Activated naive CD4-positive, alpha-beta T cell treated with Interleukin-2 at 50 U/mL for 16 hours (primary cell): Measurements from ENCODE around the gene CD180.
A peak's percentile ranks its signal among the peaks of the same experiment; 100 is the strongest.

Experiments
- DNase-seq: peaks from one replicate; pipeline ENCODE4 v3.0.0-alpha.2; 2020

Gene CD180

GRCh38 chr5:67209141-67209771 lies 12.7 kb upstream of the CD180 start:
- DNase-seq, result peak; percentile 48

GRCh38 chr5:67208403-67208802 lies 11.8 kb upstream of the CD180 start:
- no peak for DNase-seq

GRCh38 chr5:67206929-67207328 lies 10.3 kb upstream of the CD180 start:
- DNase-seq, result peak; percentile 89

- no peak for DNase-seq
Measured at GRCh38 chr5:67206461-67206860, 9.9 kb upstream of the CD180 start.

- DNase-seq, result no peak
Measured at GRCh38 chr5:67205981-67206380, 9.4 kb upstream of the CD180 start.

- no peak for DNase-seq
Measured at GRCh38 chr5:67204821-67205220, 8.2 kb upstream of the CD180 start.

- DNase-seq, result no peak
Measured at GRCh38 chr5:67203701-67204074, 7.1 kb upstream of the CD180 start.

- DNase-seq, result no peak
Measured at GRCh38 chr5:67202828-67203227, 6.2 kb upstream of the CD180 start.

DNA sequence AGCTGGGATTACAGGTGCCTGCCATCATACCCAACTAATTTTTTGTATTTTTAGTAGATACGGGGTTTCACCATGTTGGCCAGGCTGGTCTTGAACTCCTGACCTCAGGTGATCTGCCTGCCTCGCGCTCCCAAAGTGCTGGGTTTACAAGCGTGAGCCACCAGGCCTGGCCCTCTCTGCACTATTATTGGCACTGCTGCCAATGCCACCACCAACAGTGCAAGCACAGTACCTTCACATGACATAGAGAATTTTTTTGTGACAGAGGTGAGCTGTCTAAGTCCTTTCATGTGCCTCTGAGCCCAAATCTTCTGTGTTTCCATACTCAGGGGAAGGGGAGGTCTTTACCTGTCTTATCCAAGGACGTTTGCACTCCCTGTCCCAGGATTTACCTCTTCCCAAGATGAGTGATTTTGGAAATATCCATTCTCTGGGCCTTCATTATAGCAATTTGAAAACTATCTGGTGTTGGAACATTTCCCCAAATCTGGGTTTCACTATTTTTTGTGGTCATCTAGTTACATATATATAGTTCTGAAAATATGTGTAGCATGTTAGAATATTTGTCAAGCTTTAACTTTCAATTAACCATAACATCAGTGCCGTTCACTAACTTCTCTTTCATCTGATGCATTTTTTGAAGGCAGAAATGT lies 5.4 kb upstream of the CD180 start:
- no peak for DNase-seq

- DNase-seq, result no peak
Measured at GRCh38 chr5:67200809-67201562, 4.4 kb upstream of the CD180 start.

- no peak for DNase-seq
Measured at GRCh38 chr5:67199859-67200258, 3.3 kb upstream of the CD180 start.

- DNase-seq, result no peak
Measured at GRCh38 chr5:67198917-67199316, 2.3 kb upstream of the CD180 start.

DNA sequence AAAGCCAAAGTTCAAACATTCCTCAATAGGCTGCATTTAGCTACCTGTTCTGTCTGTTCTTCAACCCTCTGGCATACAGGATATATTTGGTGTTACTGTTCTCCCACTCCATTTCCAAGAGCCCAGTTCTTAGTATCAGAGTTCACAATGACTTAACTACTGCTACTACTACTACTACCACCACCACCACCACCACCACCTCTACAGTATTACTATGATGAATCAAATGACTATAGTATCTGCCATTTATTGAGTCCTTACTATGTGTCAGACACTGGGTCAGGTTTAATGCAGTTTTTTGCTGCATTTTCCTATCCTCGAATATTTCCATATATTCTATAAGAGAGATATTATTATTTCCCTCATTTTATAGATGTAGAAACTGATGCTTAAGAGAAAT lies 937 bp upstream of the CD180 start:
- no peak for DNase-seq

DNA sequence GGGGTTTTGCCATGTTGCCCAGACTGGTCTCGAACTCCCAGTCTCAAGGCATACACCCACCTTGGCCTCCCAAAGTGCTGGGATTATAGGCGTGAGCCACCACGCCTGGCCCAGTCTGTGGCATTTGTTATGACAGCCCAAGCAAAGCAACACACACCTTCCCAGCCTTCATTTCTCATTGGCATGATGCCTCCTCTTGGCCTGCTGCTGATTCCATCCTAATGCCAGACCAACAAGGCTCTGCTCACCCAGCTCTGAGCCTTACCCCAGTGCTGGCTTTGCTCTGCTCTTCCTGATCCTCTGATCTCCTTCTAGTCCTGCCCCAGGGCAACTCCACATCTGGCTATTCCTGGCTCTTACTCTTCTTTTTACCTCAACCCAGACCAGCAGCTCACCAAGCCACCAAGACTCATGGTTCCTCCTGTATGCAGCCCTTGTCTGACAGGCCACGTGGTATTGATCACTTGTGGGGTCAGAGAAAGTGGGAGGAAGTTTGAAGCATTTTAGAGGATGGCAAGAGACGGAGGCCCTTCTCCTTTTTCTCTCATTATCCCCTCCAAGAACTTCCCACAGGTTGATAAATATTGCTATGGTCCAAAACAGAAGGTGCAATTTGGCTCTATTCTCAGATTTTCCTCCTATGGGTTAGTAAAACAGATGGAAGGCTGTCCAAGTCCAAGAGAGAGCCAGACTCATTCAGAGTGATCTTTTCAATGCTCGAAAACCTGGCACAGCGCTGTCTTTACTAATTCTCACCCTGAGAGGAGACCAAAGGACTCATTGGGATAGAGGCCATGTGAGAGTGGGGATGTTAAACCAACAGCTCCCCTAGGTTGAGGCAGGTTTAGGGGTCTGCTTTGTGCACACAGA lies 958 bp downstream of the CD180 start:
- no peak for DNase-seq

- DNase-seq, result no peak
Measured at GRCh38 chr5:67194166-67194565, 2.4 kb downstream of the CD180 start.

- DNase-seq, result no peak
Measured at GRCh38 chr5:67193439-67193807, 3.2 kb downstream of the CD180 start.

GRCh38 chr5:67192719-67193438 lies 3.7 kb downstream of the CD180 start:
- no peak for DNase-seq

- DNase-seq, result no peak
Measured at GRCh38 chr5:67190861-67191260, 5.7 kb downstream of the CD180 start.

GRCh38 chr5:67190410-67190809 lies 6.2 kb downstream of the CD180 start:
- DNase-seq, result no peak

- DNase-seq, result no peak
Measured at GRCh38 chr5:67189931-67190330, 6.7 kb downstream of the CD180 start.

DNA sequence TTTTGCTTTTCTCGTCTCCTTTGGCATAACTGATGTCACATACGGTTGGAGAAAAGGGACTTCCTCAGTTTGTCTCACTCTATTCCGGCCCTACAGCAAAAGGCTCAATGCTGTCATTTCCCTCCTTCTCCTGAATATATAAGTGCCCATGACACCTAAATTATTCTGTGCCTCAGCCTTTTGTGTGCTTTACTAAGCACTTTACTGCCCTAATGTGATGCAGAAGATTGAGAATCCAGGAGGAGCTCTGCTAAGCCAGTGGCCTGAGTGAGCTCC lies 7.6 kb downstream of the CD180 start:
- DNase-seq, result no peak

DNA sequence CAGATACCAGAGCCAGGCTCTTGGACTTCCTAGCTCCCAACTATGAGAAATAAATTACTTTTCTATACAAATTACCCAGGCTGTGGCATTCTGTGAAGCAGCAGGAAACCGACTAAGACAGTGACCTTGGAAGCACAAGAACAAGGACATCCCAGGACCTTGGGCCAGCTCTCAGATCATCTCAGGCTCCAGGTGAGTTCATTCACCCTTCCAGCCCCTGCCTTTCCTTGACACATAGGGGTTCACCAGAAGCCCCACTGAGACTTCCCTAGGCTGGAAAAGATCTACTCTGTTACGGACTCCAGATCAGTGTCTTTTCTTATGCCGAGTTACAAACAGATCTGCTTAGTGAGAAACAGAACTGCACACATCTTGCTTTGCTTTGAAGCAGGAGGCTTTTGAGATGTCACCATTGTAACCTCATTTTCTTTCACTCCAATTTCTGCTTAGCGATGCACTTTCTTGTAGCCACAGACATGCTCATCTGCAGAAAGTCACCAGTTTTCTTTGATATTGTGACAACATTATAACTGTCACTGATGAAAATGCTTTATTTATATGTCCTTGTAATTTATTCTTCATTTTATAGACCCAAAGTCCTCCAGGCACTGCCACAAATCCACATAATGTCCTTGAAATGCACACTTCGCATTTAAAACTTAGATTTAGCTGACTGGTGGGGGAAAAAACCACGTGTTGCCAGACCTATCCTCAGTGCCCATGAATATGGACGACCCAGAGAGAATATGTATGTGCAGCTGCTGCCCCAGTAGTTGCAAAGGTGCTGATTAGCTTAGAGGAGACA lies 8.1 kb downstream of the CD180 start:
- no peak for DNase-seq
